ENCODE results near the gene MLLT1.
"Not testable (repeated sequence)": the region's sequence is repeated elsewhere in the genome, so short reads cannot be mapped to it uniquely, and the experiment has no call there.

The MLLT1 gene

DNA sequence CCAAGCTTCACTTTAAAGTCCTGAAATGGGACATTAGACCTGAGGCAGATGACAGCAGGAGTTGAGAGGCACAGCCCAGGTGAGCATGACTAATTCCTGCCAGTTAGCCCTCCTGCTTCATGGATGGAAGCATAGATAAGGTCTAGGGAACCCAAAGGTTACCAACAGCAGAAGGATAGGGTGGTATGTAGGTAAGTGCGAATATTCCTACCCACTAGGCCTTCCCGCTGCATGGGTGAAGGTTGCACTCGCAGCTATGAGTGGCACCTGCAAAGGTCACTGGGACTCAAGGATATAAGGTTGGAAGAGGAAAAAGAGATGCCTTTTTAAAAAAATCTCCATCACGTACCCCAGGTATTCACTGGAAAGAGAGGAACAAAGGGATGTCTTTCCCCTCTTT is 12.2 kb upstream of the MLLT1 start:
- Histone ChIP-seq H3K27me3 (ENCODE audit: low read depth, low read length) (no peaks in the 10 kb centered on the region), H3K4me3 (ENCODE audit: low read depth in 1 of 2, low read length in 2 of 2) (peak overlapping the region; percentile 2 to 52), H3K9me3 (ENCODE audit: control insufficient read depth in 1 of 2, low read length in 2 of 2) (peaks cover 33 to 52% of the 10 kb centered on the region in 2 donors), H3K27ac (ENCODE audit: low read length) (no peak overlapping the region), H3K36me3 (ENCODE audit: control insufficient read depth in 1 of 2, insufficient read depth in 2 of 2, low read length in 2 of 2) (no peaks in the 10 kb centered on the region), H3K4me1 (ENCODE audit: control insufficient read depth in 1 of 2, insufficient read depth in 2 of 2, low read length in 2 of 2) (no peaks in the 10 kb centered on the region)

DNA sequence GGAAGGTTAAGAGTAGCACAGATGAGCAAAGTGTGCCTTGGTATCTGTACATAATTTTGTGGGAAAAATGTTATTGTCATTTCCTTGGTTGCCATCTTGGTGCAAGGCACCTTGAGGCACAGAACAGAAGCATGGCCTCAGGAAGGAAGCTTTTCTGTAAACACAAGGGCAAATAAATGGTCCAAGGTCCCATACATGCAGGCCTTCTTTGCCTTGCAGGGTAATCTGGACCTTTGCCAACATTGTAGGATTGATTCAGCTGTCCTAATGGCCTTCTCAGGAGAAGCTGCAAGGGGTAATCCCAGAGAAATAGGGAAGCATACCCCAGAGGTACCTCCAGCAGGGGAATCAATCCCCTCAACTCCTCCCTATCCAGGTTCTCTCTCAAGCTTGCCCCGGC is 9.0 kb upstream of the MLLT1 start:
- no peak overlapping the region for H3K4me3 ChIP-seq (ENCODE audit: low read depth in 1 of 2, low read length in 2 of 2)
- H3K36me3 ChIP-seq (ENCODE audit: control insufficient read depth in 1 of 2, insufficient read depth in 2 of 2, low read length in 2 of 2) = no peaks in the 10 kb centered on the region
- peaks cover 37 to 61% of the 10 kb centered on the region in 2 donors for H3K9me3 ChIP-seq (ENCODE audit: control insufficient read depth in 1 of 2, low read length in 2 of 2)
- H3K27ac ChIP-seq (ENCODE audit: low read length) = no peak overlapping the region
- no peaks in the 10 kb centered on the region for H3K27me3 ChIP-seq (ENCODE audit: low read depth, low read length)
- H3K4me1 ChIP-seq (ENCODE audit: control insufficient read depth in 1 of 2, insufficient read depth in 2 of 2, low read length in 2 of 2) = no peaks in the 10 kb centered on the region

DNA sequence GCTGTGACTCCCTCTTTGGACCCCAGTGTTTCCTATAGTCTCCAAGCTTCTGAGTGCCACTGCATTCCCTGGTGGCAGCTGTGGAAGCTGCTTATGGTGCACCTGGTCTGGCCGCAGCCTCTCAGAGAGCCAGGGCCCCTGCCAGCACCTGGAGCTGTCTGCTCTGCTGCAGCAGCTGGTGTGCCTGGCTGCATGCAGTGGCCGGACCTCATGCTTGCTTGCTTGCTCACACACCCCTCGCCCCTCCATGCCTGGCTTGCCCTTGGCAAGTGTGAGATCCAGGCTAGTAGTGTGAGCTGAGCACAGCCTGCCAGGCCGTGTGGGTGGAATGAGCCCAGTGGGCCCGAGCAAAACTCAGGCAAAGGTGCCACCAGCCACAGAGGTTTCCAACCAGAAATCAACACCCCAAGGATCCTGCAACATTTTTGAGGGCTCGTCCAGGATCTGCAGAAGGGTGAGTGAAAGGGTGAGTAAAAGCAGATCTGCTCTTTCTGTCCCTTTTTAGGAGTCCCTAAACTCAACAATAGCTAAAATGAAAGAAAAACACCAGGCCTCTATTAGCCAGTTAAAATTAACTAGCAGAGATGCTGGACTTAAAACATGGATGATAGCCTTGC is 7.6 kb upstream of the MLLT1 start:
- Histone ChIP-seq H3K9me3 (ENCODE audit: control insufficient read depth in 1 of 2, low read length in 2 of 2) (peaks cover 31 to 48% of the 10 kb centered on the region in 2 donors), H3K36me3 (ENCODE audit: control insufficient read depth in 1 of 2, insufficient read depth in 2 of 2, low read length in 2 of 2) (no peaks in the 10 kb centered on the region), H3K27me3 (ENCODE audit: low read depth, low read length) (no peaks in the 10 kb centered on the region), H3K4me1 (ENCODE audit: control insufficient read depth in 1 of 2, insufficient read depth in 2 of 2, low read length in 2 of 2) (no peaks in the 10 kb centered on the region), H3K27ac (ENCODE audit: low read length) (no peak overlapping the region), H3K4me3 (ENCODE audit: low read depth in 1 of 2, low read length in 2 of 2) (peak overlapping the region in 1 of 2 donors; percentile 45)

DNA sequence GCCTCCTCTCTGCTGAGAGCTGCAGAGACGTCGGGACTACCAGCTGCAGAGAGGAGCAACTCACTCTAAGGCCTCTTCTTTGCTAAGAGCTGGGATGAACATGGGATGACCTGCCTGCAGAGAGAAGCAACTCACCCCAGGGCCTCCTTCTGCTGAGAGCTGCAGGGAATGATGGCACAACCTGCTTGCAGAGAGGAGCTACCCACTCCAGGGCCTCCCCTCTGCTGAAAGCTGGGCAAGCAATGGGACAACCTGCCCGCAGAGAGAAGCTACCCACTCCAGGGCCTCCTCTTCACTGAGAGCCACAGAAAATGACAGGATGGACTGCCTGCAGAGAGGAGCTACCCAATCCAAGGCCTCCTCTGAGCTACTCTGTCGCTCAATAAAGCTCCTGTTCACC is 6.9 kb upstream of the MLLT1 start:
- Histone ChIP-seq H3K9me3 (ENCODE audit: control insufficient read depth in 1 of 2, low read length in 2 of 2) (peaks cover 24 to 41% of the 10 kb centered on the region in 2 donors), H3K4me1 (ENCODE audit: control insufficient read depth in 1 of 2, insufficient read depth in 2 of 2, low read length in 2 of 2) (no peaks in the 10 kb centered on the region), H3K27me3 (ENCODE audit: low read depth, low read length) (no peaks in the 10 kb centered on the region), H3K4me3 (ENCODE audit: low read depth in 1 of 2, low read length in 2 of 2) (peak overlapping the region in 1 of 2 donors; percentile 45), H3K36me3 (ENCODE audit: control insufficient read depth in 1 of 2, insufficient read depth in 2 of 2, low read length in 2 of 2) (no peaks in the 10 kb centered on the region), H3K27ac (ENCODE audit: low read length) (no peak overlapping the region)

DNA sequence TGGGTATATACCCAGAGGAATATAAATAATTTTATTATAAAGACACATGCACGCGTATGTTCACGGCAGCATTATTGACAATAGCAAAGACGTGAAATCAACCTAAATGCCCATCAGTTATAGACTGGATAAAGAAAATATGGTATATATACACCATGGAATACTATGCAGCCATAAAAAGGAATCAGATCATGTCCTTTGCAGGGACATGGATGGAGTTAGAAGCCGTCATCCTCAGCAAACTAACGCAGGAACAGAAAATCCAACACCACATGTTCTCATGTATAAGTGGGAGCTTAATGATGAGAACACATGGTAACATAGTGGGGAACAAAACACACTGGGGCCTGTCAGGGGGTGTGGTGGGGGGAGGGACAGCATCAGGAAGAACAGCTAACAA is 2.6 kb upstream of the MLLT1 start:
- not testable (repeated sequence) for H3K27ac ChIP-seq (ENCODE audit: low read length)

DNA sequence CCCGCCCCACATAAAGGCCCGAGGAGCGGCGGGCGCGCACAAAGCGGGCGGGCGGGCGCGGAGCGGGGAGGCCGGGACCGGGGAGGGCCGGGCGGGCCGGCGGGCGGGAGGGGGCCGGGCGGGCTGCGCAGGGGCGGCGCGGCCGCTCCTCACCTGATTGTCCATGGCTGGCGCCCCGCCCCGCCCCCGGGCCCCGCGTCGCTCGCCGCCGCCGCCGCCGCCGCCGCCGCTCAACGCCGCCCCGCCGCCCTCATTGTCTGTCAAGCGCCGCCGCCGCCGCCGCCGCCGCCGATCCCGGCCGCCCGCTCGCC is 200 bp downstream of the MLLT1 start:
- Histone ChIP-seq H3K27me3 (ENCODE audit: low read depth, low read length) (no peaks in the 10 kb centered on the region), H3K4me1 (ENCODE audit: control insufficient read depth in 1 of 2, insufficient read depth in 2 of 2, low read length in 2 of 2) (peaks cover 30 to 46% of the 10 kb centered on the region in 2 donors), H3K9me3 (ENCODE audit: control insufficient read depth in 1 of 2, low read length in 2 of 2) (no peaks in the 10 kb centered on the region), H3K4me3 (ENCODE audit: low read depth in 1 of 2, low read length in 2 of 2) (peak overlapping the region in 1 of 2 donors; percentile 77), H3K36me3 (ENCODE audit: control insufficient read depth in 1 of 2, insufficient read depth in 2 of 2, low read length in 2 of 2) (no peaks in the 10 kb centered on the region), H3K27ac (ENCODE audit: low read length) (no peak overlapping the region)

More for the DNA sequence above, 2.6 kb upstream of the MLLT1 start:
- Histone ChIP-seq H3K9me3 (ENCODE audit: control insufficient read depth in 1 of 2, low read length in 2 of 2) (peaks cover 6 to 16% of the 10 kb centered on the region in 2 donors), H3K4me1 (ENCODE audit: control insufficient read depth in 1 of 2, insufficient read depth in 2 of 2, low read length in 2 of 2) (peaks cover 11 to 18% of the 10 kb centered on the region in 2 donors)
- H3K36me3 ChIP-seq (ENCODE audit: control insufficient read depth in 1 of 2, insufficient read depth in 2 of 2, low read length in 2 of 2); H3K4me3 ChIP-seq (ENCODE audit: low read depth in 1 of 2, low read length in 2 of 2); H3K27me3 ChIP-seq (ENCODE audit: low read depth, low read length): not testable (repeated sequence)

DNA sequence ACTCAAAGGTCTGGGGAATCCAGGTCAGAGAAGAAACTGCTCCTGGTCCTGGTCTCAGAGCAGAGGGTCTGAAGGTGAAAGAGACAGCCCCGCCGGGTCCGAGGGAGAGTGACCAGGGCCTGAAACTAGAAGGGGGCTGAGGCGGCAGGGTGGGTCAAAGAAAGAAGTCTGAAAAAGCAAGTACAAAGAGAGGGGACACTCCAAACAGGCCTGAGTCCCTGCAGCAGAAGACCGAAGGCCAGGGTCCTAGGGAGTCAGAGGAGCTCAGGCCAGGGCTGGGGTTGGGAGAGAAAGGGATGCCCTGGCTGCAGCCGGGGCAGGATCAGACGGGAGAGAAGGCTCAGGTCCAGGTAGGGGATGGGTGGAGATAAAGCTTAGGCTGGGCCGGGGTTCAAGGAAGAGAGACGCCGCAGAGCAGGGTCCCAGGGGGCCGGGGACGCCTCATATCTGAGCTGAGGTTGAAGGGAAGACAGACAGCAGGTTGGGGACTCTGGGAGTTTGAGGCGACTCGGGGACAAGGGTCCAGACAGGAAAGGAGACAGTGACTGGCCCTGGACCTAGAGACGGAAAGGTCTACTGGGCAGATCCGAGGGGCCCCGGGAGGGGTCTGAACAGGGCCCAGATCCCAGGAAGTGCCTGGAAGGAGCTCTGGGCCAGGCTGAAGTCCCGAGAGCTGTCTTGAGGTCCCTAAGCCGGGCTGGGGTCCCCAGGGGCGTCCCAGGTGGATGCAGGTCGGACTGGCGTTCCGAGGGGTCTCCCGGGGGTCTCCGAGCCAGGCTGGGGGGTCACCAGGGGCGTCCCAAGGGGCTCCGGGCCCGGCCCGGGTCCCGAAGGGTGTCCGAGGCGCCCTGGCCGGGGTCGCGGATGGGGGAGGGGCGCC is 795 bp downstream of the MLLT1 start:
- peaks cover 35 to 51% of the 10 kb centered on the region in 2 donors for H3K4me1 ChIP-seq (ENCODE audit: control insufficient read depth in 1 of 2, insufficient read depth in 2 of 2, low read length in 2 of 2)
- peak overlapping the region; percentile 74 to 77 for H3K4me3 ChIP-seq (ENCODE audit: low read depth in 1 of 2, low read length in 2 of 2)
- H3K36me3 ChIP-seq (ENCODE audit: control insufficient read depth in 1 of 2, insufficient read depth in 2 of 2, low read length in 2 of 2) = no peaks in the 10 kb centered on the region
- H3K27me3 ChIP-seq (ENCODE audit: low read depth, low read length) = no peaks in the 10 kb centered on the region
- peak overlapping the region; percentile 80 for H3K27ac ChIP-seq (ENCODE audit: low read length)
- no peaks in the 10 kb centered on the region for H3K9me3 ChIP-seq (ENCODE audit: control insufficient read depth in 1 of 2, low read length in 2 of 2)

DNA sequence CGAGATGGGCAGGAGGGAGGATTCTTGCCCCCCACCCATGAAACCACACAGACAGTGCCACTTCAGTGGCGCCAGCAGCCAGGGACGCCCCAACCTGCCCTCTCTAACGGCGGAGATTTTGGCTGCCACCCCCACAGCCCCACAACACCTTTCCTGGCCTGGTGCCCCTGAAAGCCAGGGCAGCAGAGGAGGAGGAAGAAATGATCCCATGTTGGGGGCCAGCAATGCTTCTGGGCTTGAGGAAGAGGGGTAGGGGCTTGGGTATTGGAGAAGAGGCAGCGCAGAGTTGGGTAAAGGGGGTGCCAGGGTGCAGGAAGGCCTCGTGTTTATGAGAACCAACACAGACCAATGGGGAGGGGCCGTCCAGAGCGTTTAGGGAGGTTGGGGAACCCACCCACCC is 1.7 kb downstream of the MLLT1 start:
- peak overlapping the region; percentile 80 for H3K27ac ChIP-seq (ENCODE audit: low read length)
- peaks cover 36 to 54% of the 10 kb centered on the region in 2 donors for H3K4me1 ChIP-seq (ENCODE audit: control insufficient read depth in 1 of 2, insufficient read depth in 2 of 2, low read length in 2 of 2)
- no peaks in the 10 kb centered on the region for H3K27me3 ChIP-seq (ENCODE audit: low read depth, low read length)
- peak overlapping the region in 1 of 2 donors; percentile 77 for H3K4me3 ChIP-seq (ENCODE audit: low read depth in 1 of 2, low read length in 2 of 2)
- H3K9me3 ChIP-seq (ENCODE audit: control insufficient read depth in 1 of 2, low read length in 2 of 2) = no peaks in the 10 kb centered on the region
- no peaks in the 10 kb centered on the region for H3K36me3 ChIP-seq (ENCODE audit: control insufficient read depth in 1 of 2, insufficient read depth in 2 of 2, low read length in 2 of 2)

DNA sequence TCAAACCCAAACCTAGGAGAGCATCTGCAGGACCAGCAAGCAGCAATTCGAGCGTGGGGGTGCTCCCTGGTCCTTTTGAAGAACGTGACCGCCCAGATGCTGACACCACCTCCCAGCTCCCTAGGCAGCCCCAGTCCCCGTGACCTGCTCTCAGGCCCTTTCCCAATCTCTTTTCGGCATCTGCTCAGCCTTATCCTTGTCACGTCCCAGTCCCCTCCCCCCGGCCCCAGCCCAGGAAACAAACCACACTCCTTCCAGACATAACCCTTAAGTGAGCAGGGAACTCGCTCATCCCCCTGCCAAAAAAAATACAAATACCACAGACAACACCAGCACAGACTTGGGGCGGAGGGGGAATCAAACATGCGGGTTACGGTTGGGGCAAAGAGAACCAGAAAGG is 3.3 kb downstream of the MLLT1 start:
- Histone ChIP-seq H3K27ac (ENCODE audit: low read length) (peak overlapping the region; percentile 80), H3K27me3 (ENCODE audit: low read depth, low read length) (no peaks in the 10 kb centered on the region), H3K4me3 (ENCODE audit: low read depth in 1 of 2, low read length in 2 of 2) (peak overlapping the region in 1 of 2 donors; percentile 22), H3K9me3 (ENCODE audit: control insufficient read depth in 1 of 2, low read length in 2 of 2) (no peaks in the 10 kb centered on the region), H3K4me1 (ENCODE audit: control insufficient read depth in 1 of 2, insufficient read depth in 2 of 2, low read length in 2 of 2) (peaks cover 48 to 70% of the 10 kb centered on the region in 2 donors), H3K36me3 (ENCODE audit: control insufficient read depth in 1 of 2, insufficient read depth in 2 of 2, low read length in 2 of 2) (no peaks in the 10 kb centered on the region)

DNA sequence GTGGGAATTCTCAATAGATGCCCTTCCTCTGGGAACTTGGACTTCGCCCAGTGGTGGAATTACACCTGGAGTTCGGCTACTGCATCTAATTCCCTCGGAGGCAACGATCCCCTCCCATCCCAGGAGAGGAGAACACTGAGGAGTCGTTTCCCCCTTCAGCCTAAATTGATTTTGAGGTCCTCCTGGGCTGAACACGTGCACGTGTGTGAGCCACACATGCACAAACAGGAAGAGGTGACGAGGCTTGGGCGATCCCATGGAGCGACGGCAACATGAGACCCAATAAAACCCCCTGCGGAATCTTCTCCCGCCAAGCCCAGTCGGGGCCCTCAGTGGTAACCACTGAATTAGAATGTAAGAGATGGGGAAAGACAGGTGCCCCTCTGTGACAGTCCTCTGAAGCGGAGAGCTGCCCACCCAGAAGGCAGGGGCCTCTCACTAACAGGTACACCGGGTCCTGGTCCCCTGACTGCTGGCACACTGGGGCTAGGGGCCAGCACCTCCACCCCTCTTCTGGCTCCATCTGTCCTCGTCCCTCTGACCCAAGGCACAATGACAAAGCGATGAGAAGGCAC is 4.5 kb downstream of the MLLT1 start:
- Histone ChIP-seq H3K27me3 (ENCODE audit: low read depth, low read length) (no peaks in the 10 kb centered on the region), H3K9me3 (ENCODE audit: control insufficient read depth in 1 of 2, low read length in 2 of 2) (no peaks in the 10 kb centered on the region), H3K4me1 (ENCODE audit: control insufficient read depth in 1 of 2, insufficient read depth in 2 of 2, low read length in 2 of 2) (peaks cover 55 to 81% of the 10 kb centered on the region in 2 donors), H3K27ac (ENCODE audit: low read length) (peak overlapping the region; percentile 90), H3K4me3 (ENCODE audit: low read depth in 1 of 2, low read length in 2 of 2) (no peak overlapping the region), H3K36me3 (ENCODE audit: control insufficient read depth in 1 of 2, insufficient read depth in 2 of 2, low read length in 2 of 2) (peaks cover 2 to 3% of the 10 kb centered on the region in 2 donors)

DNA sequence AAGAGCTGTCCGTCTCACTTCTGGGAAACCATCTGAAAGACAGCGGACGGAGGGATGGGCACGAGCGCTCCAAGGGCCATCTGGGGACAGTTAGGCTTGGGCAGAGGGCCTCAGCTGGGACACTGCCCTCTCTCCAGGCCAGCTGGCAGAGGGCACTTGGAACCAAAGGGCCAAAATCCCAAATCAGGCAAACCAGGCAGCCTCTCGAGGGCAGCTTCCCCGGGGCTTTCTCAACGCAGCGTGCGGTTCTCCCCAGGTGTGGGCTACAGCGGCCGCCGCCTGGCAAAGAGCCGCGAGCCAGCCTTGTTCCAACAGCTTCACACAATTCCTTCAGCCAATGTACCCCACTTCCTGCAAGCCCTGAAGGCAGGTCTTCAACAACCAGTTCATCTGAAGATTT is 5.0 kb downstream of the MLLT1 start:
- Histone ChIP-seq H3K4me1 (ENCODE audit: control insufficient read depth in 1 of 2, insufficient read depth in 2 of 2, low read length in 2 of 2) (peaks cover 57 to 86% of the 10 kb centered on the region in 2 donors), H3K27me3 (ENCODE audit: low read depth, low read length) (no peaks in the 10 kb centered on the region), H3K4me3 (ENCODE audit: low read depth in 1 of 2, low read length in 2 of 2) (peak overlapping the region; percentile 16 to 48), H3K36me3 (ENCODE audit: control insufficient read depth in 1 of 2, insufficient read depth in 2 of 2, low read length in 2 of 2) (peaks cover 7 to 8% of the 10 kb centered on the region in 2 donors), H3K9me3 (ENCODE audit: control insufficient read depth in 1 of 2, low read length in 2 of 2) (no peaks in the 10 kb centered on the region), H3K27ac (ENCODE audit: low read length) (peak overlapping the region; percentile 90)
